CD4-positive, alpha-beta T cell (primary cell): Measurements from ENCODE around the gene DNAH11. TPM values are rescaled to one million over a fixed set of nuclear protein-coding genes. Genes with fewer than 3 reads are reported as not detected.

ENCODE experiments used
- ATAC-seq: fragments of 200-7000 bp; cut with Tn5 transposase; one replicate; pipeline ENCODE4 v1.10.0; 2022; ENCODE audit warnings: mild to moderate bottlenecking; ENCODE audit not compliant: poor library complexity
- CTCF ChIA-PET: fragments of 350-600 bp; sonication (Branson Sonifier 250); formaldehyde crosslinking; loops from one replicate; lab custom pipeline; 2021; ENCODE audit warnings: antibody characterized with exemption, inconsistent platforms; lab: Charles Lee
- POLR2A ChIA-PET: fragments of 350-600 bp; sonication (Branson Sonifier 250); formaldehyde crosslinking; loops from one replicate; lab custom pipeline; 2021; ENCODE audit warnings: antibody characterized with exemption, inconsistent platforms; lab: Charles Lee
- DNase-seq, 14 experiments: peaks; one replicate each; pipeline ENCODE4 v3.0.0-alpha.2; 2013 to 2020; ENCODE audit warnings: mixed read lengths in 2 of 14
- H3K27ac ChIP-seq, 2 donors: one replicate each; pipeline versions ENCODE4 v1.5.1 to v1.7.0; 2013; ENCODE audit warnings: low read length in 2 of 2, low read depth in 1 of 2, mild to moderate bottlenecking in 1 of 2
- H3K27me3 ChIP-seq, 2 experiments: 1 replicate in 1 of 2; 2 replicates in 1 of 2; pipeline versions ENCODE4 v1.6.1 to v1.7.0; 2013; ENCODE audit warnings: low read length in 2 of 2, control low read depth in 1 of 2, mild to moderate bottlenecking in 1 of 2, moderate library complexity in 1 of 2; ENCODE audit not compliant: insufficient read depth in 2 of 2, control insufficient read depth in 1 of 2
- H3K36me3 ChIP-seq: one replicate; pipeline ENCODE4 v1.6.1; 2013; ENCODE audit warnings: low read length, control low read depth; ENCODE audit not compliant: insufficient read depth
- H3K4me1 ChIP-seq: one replicate; pipeline ENCODE4 v1.6.1; 2013; ENCODE audit warnings: low read length, control low read depth; ENCODE audit not compliant: insufficient read depth
- H3K4me3 ChIP-seq: one replicate; pipeline ENCODE4 v1.5.1; 2013; ENCODE audit warnings: mild to moderate bottlenecking, low read length, moderate library complexity
- H3K9me3 ChIP-seq, 2 experiments: 1 replicate in 1 of 2; 2 replicates in 1 of 2; pipeline versions ENCODE4 v1.6.1 to v1.7.0; 2013; ENCODE audit warnings: low read length in 2 of 2, mild to moderate bottlenecking in 2 of 2, control low read depth in 1 of 2, moderate library complexity in 1 of 2; ENCODE audit not compliant: control insufficient read depth in 1 of 2, insufficient read depth in 1 of 2
- H3K27ac Mint-ChIP-seq: one replicate; pipeline ENCODE4 v1.8.0; 2020; ENCODE audit warnings: mixed read lengths
- H3K27me3 Mint-ChIP-seq: one replicate; pipeline ENCODE4 v1.8.0; 2021; ENCODE audit warnings: mixed read lengths
- H3K36me3 Mint-ChIP-seq: one replicate; pipeline ENCODE4 v1.8.0; 2021; ENCODE audit warnings: low read depth, mixed read lengths
- H3K4me1 Mint-ChIP-seq: one replicate; pipeline ENCODE4 v1.8.0; 2021; ENCODE audit warnings: low read depth, mixed read lengths
- H3K4me3 Mint-ChIP-seq: one replicate; pipeline ENCODE4 v1.8.0; 2020; ENCODE audit warnings: mild to moderate bottlenecking, mixed read lengths
- H3K9me3 Mint-ChIP-seq: one replicate; pipeline ENCODE4 v1.8.0; 2020; ENCODE audit warnings: mixed read lengths
- CTCF ChIP-seq: fragments of 200-600 bp; IDR thresholded peaks from one replicate; pipeline ENCODE4 v1.8.0; 2022; ENCODE audit warnings: antibody characterized with exemption, mild to moderate bottlenecking
- intact Hi-C, 2 experiments: fragments of 100-400 bp; cut with DNase I in 1 of 2; cut with micrococcal nuclease in 1 of 2; formaldehyde crosslinking; loops; one replicate each; pipeline versions ENCODE4 v1.15.1 to v1.9.0; 2023 to 2025; cut with DNase I, micrococcal nuclease
- total RNA-seq, 174 experiments: library from RNA in 2 of 174; stranded (reverse) in 2 of 174; gene quantifications; one replicate each; pipeline ENCODE4 v1.2.3 and lab custom pipeline; 2021 to 2026

DNAH11 gene
- total RNA-seq, 2 experiments from 2014 or later, result 0.11 TPM; not detected in 1

- no peak overlapping the region for H3K4me3 Mint-ChIP-seq
- no peak for TF ChIP-seq CTCF
- intact Hi-C loops, result no loop called here
- H3K4me1 Mint-ChIP-seq, result no peaks in the 10 kb centered on the region
- no peaks in the 10 kb centered on the region for H3K36me3 Mint-ChIP-seq
- ATAC-seq (no peak), DNase-seq (no peak)
- no peaks in the 10 kb centered on the region for H3K36me3 ChIP-seq
- ChIA-PET CTCF (no interaction called here), POLR2A (interaction anchor here (0.6 kb wide), 1 partner anchor 143 kb away, joined by 3 read pairs; no protein-coding TSS in a partner anchor)
- no peak overlapping the region for H3K4me3 ChIP-seq
- H3K27ac ChIP-seq, result no peak overlapping the region
- no peaks in the 10 kb centered on the region for H3K27me3 ChIP-seq
- peaks cover 6% of the 10 kb centered on the region for H3K27me3 Mint-ChIP-seq
- no peaks in the 10 kb centered on the region for H3K9me3 Mint-ChIP-seq
- no peaks in the 10 kb centered on the region for H3K4me1 ChIP-seq
- H3K9me3 ChIP-seq, result no peaks in the 10 kb centered on the region
- no peak overlapping the region for H3K27ac Mint-ChIP-seq
Observed at GRCh38 chr7:21773326-21773725, 230.5 kb downstream of the DNAH11 start.

DNA sequence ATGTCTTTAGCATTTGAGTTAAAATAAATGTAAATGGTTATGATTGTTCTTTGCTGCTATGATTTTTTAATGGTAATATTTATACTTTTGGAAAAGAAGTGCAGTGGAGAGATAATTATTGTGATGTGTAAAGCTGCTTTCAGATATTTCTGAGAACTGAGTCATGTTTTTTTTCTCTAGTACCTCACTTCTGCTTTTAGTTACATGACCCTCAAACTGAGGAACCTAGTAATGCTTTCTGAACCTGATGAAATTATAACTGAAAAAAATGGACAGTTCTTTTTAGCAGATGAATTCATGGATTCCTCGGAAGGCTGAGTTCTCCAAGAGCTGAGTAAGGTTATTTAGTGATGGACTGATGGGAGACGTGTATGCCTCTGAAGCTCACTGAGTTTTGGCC is 235.1 kb downstream of the DNAH11 start:
- no peaks in the 10 kb centered on the region for H3K9me3 Mint-ChIP-seq
- H3K4me1 Mint-ChIP-seq, result no peaks in the 10 kb centered on the region
- Histone ChIP-seq H3K4me3 (no peak overlapping the region), H3K4me1 (no peaks in the 10 kb centered on the region), H3K27me3 (no peaks in the 10 kb centered on the region), H3K36me3 (no peaks in the 10 kb centered on the region), H3K9me3 (no peaks in the 10 kb centered on the region), H3K27ac (no peak overlapping the region)
- POLR2A ChIA-PET, result no interaction called here
- TF ChIP-seq CTCF, result no peak
- ATAC-seq (no peak), DNase-seq (no peak)
- intact Hi-C loops, result no loop called here
- H3K27me3 Mint-ChIP-seq, result peaks cover 3% of the 10 kb centered on the region
- no peak overlapping the region for H3K27ac Mint-ChIP-seq
- CTCF ChIA-PET, result interaction anchor here (2.3 kb wide), 1 partner anchor 11 kb away, joined by 7 read pairs; no protein-coding TSS in a partner anchor
- no peak overlapping the region for H3K4me3 Mint-ChIP-seq
- no peaks in the 10 kb centered on the region for H3K36me3 Mint-ChIP-seq

DNA sequence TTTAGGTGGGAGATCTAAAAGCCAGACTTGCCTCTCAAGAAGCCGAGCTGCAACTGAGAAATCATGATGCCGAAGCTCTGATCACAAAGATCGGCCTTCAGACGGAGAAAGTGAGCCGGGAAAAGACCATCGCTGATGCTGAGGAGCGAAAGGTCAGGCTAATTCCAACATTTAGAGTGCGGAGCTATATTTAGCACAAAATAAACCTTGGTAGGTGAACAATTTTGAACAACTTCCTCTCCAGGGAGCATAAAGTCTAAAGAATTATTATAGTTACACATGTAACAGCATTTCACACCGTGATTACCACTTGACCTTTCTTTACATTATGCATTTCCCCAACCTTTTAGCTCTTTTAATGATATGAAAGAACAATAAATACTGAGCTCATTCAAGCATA is 236.1 kb downstream of the DNAH11 start:
- Mint-ChIP-seq H3K27ac (no peak overlapping the region), H3K27me3 (no peaks in the 10 kb centered on the region), H3K36me3 (no peaks in the 10 kb centered on the region), H3K4me1 (no peaks in the 10 kb centered on the region), H3K9me3 (no peaks in the 10 kb centered on the region), H3K4me3 (no peak overlapping the region)
- intact Hi-C loops, result no loop called here
- no peak for TF ChIP-seq CTCF
- ATAC-seq (no peak), DNase-seq (no peak)
- Histone ChIP-seq H3K36me3 (no peaks in the 10 kb centered on the region), H3K27ac (no peak overlapping the region), H3K4me3 (no peak overlapping the region), H3K9me3 (no peaks in the 10 kb centered on the region), H3K27me3 (no peaks in the 10 kb centered on the region), H3K4me1 (no peaks in the 10 kb centered on the region)
- ChIA-PET POLR2A (no interaction called here), CTCF (interaction anchor here (2.3 kb wide), 1 partner anchor 12 kb away, joined by 7 read pairs; no protein-coding TSS in a partner anchor)
